ENCODE data around the gene NWD2.

- no peak for TF ChIP-seq ZNF449 (tag by site-specific recombination; IDR thresholded peaks at IDR 0.05)
- no peak for TF ChIP-seq PRDM4 (tag by site-specific recombination; IDR thresholded peaks at IDR 0.05)
- TF ChIP-seq ZBTB21 (tag by site-specific recombination; IDR thresholded peaks at IDR 0.05), result no peak
- TF ChIP-seq ZNF140 (tag by site-specific recombination; IDR thresholded peaks at IDR 0.05), result no peak
- TF ChIP-seq ZNF596 (tag by site-specific recombination; IDR thresholded peaks at IDR 0.05), result no peak
- TF ChIP-seq, protein P1, sequence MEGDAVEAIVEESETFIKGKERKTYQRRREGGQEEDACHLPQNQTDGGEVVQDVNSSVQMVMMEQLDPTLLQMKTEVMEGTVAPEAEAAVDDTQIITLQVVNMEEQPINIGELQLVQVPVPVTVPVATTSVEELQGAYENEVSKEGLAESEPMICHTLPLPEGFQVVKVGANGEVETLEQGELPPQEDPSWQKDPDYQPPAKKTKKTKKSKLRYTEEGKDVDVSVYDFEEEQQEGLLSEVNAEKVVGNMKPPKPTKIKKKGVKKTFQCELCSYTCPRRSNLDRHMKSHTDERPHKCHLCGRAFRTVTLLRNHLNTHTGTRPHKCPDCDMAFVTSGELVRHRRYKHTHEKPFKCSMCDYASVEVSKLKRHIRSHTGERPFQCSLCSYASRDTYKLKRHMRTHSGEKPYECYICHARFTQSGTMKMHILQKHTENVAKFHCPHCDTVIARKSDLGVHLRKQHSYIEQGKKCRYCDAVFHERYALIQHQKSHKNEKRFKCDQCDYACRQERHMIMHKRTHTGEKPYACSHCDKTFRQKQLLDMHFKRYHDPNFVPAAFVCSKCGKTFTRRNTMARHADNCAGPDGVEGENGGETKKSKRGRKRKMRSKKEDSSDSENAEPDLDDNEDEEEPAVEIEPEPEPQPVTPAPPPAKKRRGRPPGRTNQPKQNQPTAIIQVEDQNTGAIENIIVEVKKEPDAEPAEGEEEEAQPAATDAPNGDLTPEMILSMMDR (tag by site-specific recombination; IDR thresholded peaks at IDR 0.05), result no peak
- TF ChIP-seq PRDM10 (tag by site-specific recombination; IDR thresholded peaks at IDR 0.05), result no peak
- no peak for TF ChIP-seq REST (tag by site-specific recombination; IDR thresholded peaks at IDR 0.05)
- TF ChIP-seq ZNF510 (tag by site-specific recombination; IDR thresholded peaks at IDR 0.05; ENCODE audit: insufficient replicate concordance), result no peak
- no peak for TF ChIP-seq RBAK (tag by site-specific recombination; IDR thresholded peaks at IDR 0.05)
- no peak for TF ChIP-seq MEIS1 (CRISPR knock-in tag; IDR thresholded peaks at IDR 0.05; ENCODE audit: borderline replicate concordance)
- no peak for TF ChIP-seq ZNF560 (tag by site-specific recombination; IDR thresholded peaks at IDR 0.05; ENCODE audit: borderline replicate concordance)
Measured at GRCh38 chr4:37320513-37321235, 76.1 kb downstream of the NWD2 start.
